GM12878 (cell line): ENCODE results near the gene MYO9B. TPM values are rescaled to one million over a fixed set of nuclear protein-coding genes. Genes with fewer than 3 reads are reported as not detected.

Source experiments
- ATAC-seq: fragments of 200-7000 bp; cut with Tn5 transposase; 3 replicates; pipeline ENCODE4 v1.9.1; 2020; ENCODE audit warnings: mild to moderate bottlenecking, moderate library complexity
- BruUV-seq: library from RNA; stranded (reverse); fragments of 400-500 nt; replicated peaks from 2 replicates; lab custom pipeline; 2021; lab: Mats Ljungman, UMichigan
- CTCF ChIA-PET: fragments of 300-600 bp; sonication (Branson Sonifier 250); formaldehyde crosslinking; extraction: SDS; loops from one replicate; lab custom pipeline; 2021; ENCODE audit warnings: inconsistent platforms; lab: Yijun Ruan, JAX
- POLR2A ChIA-PET: fragments of 350-600 bp; formaldehyde crosslinking; extraction: SDS; loops from one replicate; lab custom pipeline; 2021; ENCODE audit warnings: inconsistent platforms; lab: Charles Lee
- RAD21 ChIA-PET: fragments of 300-600 bp; sonication (Branson Sonifier 250); formaldehyde crosslinking; loops from one replicate; lab custom pipeline; 2023; ENCODE audit warnings: antibody characterized with exemption; ENCODE audit not compliant: unreplicated experiment; lab: Charles Lee
- SMC1A ChIA-PET: fragments of 300-600 bp; sonication (Branson Sonifier 250); formaldehyde crosslinking; loops from one replicate; lab custom pipeline; 2023; ENCODE audit not compliant: unreplicated experiment, uncharacterized antibody; lab: Charles Lee
- DNase-seq: peaks from one replicate; pipeline ENCODE4 v3.0.0-alpha.2; 2011; ENCODE audit warnings: low read depth, low spot score
- FAIRE-seq: peaks from 3 replicates; lab custom pipeline; 2011; peaks lifted over from hg19 to GRCh38; lab: Jason Lieb, UNC
- H2AFZ ChIP-seq: 2 replicates; pipeline ENCODE4 v1.6.0; 2011; ENCODE audit warnings: low read depth, low read length, control low read depth; ENCODE audit not compliant: control insufficient read depth
- H3K27ac ChIP-seq: 2 replicates; pipeline ENCODE4 v1.5.1; 2011; ENCODE audit warnings: control low read depth; ENCODE audit not compliant: control insufficient read depth, insufficient read depth
- H3K27me3 ChIP-seq, 2 experiments: replicated peaks in 1 of 2; 2 replicates each; pipeline versions ENCODE4 v1.6.0 to v1.6.1; 2011; ENCODE audit warnings: low read length in 1 of 2; ENCODE audit not compliant: control insufficient read depth in 2 of 2, insufficient read depth in 2 of 2
- H3K36me3 ChIP-seq, 2 experiments: 2 replicates each; pipeline ENCODE4 v1.5.1; 2011; ENCODE audit warnings: low read length in 1 of 2; ENCODE audit not compliant: control insufficient read depth in 2 of 2, insufficient read depth in 2 of 2
- H3K4me1 ChIP-seq: 2 replicates; pipeline ENCODE4 v1.6.1; 2011; ENCODE audit warnings: mild to moderate bottlenecking, low read length, moderate library complexity, mixed read lengths; ENCODE audit not compliant: control insufficient read depth, insufficient read depth
- H3K4me2 ChIP-seq: 2 replicates; pipeline ENCODE4 v1.6.0; 2011; ENCODE audit warnings: control low read depth; ENCODE audit not compliant: control insufficient read depth, insufficient read depth
- H3K4me3 ChIP-seq: fragments of 200-600 bp; sonication (generic); 2 replicates; pipeline ENCODE4 v1.5.1; 2016
- H3K79me2 ChIP-seq: 2 replicates; pipeline ENCODE4 v1.6.0; 2011; ENCODE audit warnings: low read length; ENCODE audit not compliant: control insufficient read depth, insufficient read depth
- H3K9ac ChIP-seq: 2 replicates; pipeline ENCODE4 v1.8.0; 2011; ENCODE audit warnings: low read length, control low read depth, mixed read lengths; ENCODE audit not compliant: control insufficient read depth, insufficient read depth
- H3K9me3 ChIP-seq: replicated peaks from 3 replicates; pipeline ENCODE4 v1.5.1; 2011; ENCODE audit warnings: mild to moderate bottlenecking, low read length; ENCODE audit not compliant: control insufficient read depth, insufficient read depth
- H4K20me1 ChIP-seq: 2 replicates; pipeline ENCODE4 v1.6.0; 2011; ENCODE audit not compliant: control insufficient read depth, insufficient read depth
- ATF7 ChIP-seq: fragments of 450-650 bp; IDR thresholded peaks from 2 replicates; pipeline ENCODE4 v1.6.1; 2016; ENCODE audit warnings: low read depth, mild to moderate bottlenecking
- BACH1 ChIP-seq: fragments of 450-650 bp; IDR thresholded peaks from 2 replicates; pipeline ENCODE4 v1.6.1; 2017; ENCODE audit warnings: mild to moderate bottlenecking, borderline replicate concordance
- DPF2 ChIP-seq: fragments of 450-650 bp; IDR thresholded peaks from 2 replicates; pipeline ENCODE4 v1.6.1; 2017; ENCODE audit warnings: mild to moderate bottlenecking
- EED ChIP-seq: sonication (generic); IDR thresholded peaks from 2 replicates; pipeline ENCODE4 v1.6.1; 2016; ENCODE audit warnings: antibody characterized with exemption, low read depth
- IKZF1 ChIP-seq: fragments of 450-650 bp; conservative IDR thresholded peaks from 2 replicates; pipeline ENCODE4 v1.6.1; 2017; ENCODE audit warnings: antibody characterized with exemption, mild to moderate bottlenecking
- NFYA ChIP-seq: IDR thresholded peaks from 2 replicates; pipeline ENCODE4 v1.6.1; 2011; ENCODE audit warnings: low read depth, mild to moderate bottlenecking, low read length, improper control_type of control experiment, borderline replicate concordance
- POLR2A ChIP-seq: IDR thresholded peaks from 2 replicates; pipeline ENCODE4 v1.6.1; 2011; ENCODE audit warnings: low read depth, mild to moderate bottlenecking, low read length
- STAT1 ChIP-seq: fragments of 450-650 bp; conservative IDR thresholded peaks from 2 replicates; pipeline ENCODE4 v1.6.1; 2014; ENCODE audit warnings: antibody characterized with exemption, mild to moderate bottlenecking
- ZBTB11 ChIP-seq: fragments of 450-650 bp; formaldehyde crosslinking; IDR thresholded peaks from 2 replicates; pipeline ENCODE4 v1.5.0; 2022; ENCODE audit warnings: mild to moderate bottlenecking, missing genetic modification characterization
- WGBS: methylation state at CpG from one replicate; pipeline ENCODE4 v1.1.6; 2016; ENCODE audit warnings: low lambda C conversion rate; ENCODE audit not compliant: insufficient replicate concordance, insufficient coverage; ENCODE audit errors: missing lambda C conversion rate; 5-methylcytosine and 5-hydroxymethylcytosine counted together
- in situ Hi-C: fragments of 300-500 bp; cut with MboI; formaldehyde crosslinking; loops from 9 replicates; pipeline ENCODE4 v1.14.3; 2018; ENCODE audit warnings: mixed read lengths
- intact Hi-C: fragments of 100-400 bp; cut with micrococcal nuclease; formaldehyde crosslinking; loops from one replicate; pipeline ENCODE4 v1.14.2; 2022; ENCODE audit not compliant: unreplicated experiment
- polyA plus RNA-seq, 11 experiments: library from polyadenylated mRNA; depleted of rRNA in 4 of 11; unstranded in 6 of 11; stranded (reverse) in 5 of 11; fragments of >200 nt; fragmentation: Nextera tagmentation in 4 of 11; fragmentation: Illumina TruSeq in 1 of 11; extraction: Ambion mirVana in 4 of 11; extraction: Trizol in 1 of 11; gene quantifications; 1 replicate in 1 of 11; 2 replicates in 10 of 11; pipeline versions ENCODE4 v1.2.1 to v1.2.3, GENCODE V29; 2011 to 2016; ENCODE audit warnings: inconsistent platforms in 2 of 11, missing spikeins in 2 of 11, low read depth in 1 of 11
- total RNA-seq, 4 experiments: library from RNA; depleted of rRNA in 3 of 4; stranded (reverse); fragments of >200 nt in 3 of 4; fragmentation: Illumina TruSeq in 1 of 4; extraction: Trizol in 1 of 4; gene quantifications; 2 replicates each; pipeline versions ENCODE4 v1.2.1 to v1.2.3, GENCODE V29; 2013 to 2021

The MYO9B gene
- total and polyA plus RNA-seq, 10 of the 15 experiments (the other 5 are each of a cell fraction or from before 2014, with no cell fraction given), result 5.4 to 165 (median 45.8) TPM

- TF ChIP-seq ZBTB11 (CRISPR knock-in tag), result no peak
- TF ChIP-seq BACH1, result peak; percentile 26; the same call in 1 of the 2 replicates
- TF ChIP-seq NFYA, result no peak
- TF ChIP-seq EED, result peak; percentile 95
- peak; percentile 94 for TF ChIP-seq IKZF1
- TF ChIP-seq ATF7, result peak; percentile 61; the same call in 1 of the 2 replicates
- TF ChIP-seq DPF2, result peak; percentile 79
- TF ChIP-seq, all 136 proteins: peak for 53
These were observed 34.5 kb downstream of the MYO9B start (continued) for GRCh38 chr19:17109962-17110598.

DNA sequence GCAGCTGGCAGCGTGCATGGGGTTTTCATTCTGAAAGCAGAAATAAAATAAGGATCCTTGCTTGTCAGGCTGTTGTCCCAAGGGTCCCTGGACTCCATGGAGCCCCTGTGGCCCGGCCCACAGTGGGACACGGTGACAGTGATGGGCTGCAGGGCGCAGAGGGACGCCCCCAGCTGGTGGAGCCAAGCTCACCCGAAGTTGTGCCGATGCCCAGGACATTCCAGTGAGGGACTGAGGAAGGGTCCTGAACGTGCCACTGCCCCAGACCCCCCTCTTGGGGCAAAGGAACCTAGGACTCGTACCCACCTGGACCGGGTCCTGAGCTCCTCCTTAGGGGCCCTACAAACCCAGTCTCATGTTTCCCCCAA, 35.0 kb downstream of the MYO9B start:
- 46% methylated on average over 9 of the region's 10 CpGs for WGBS
- H4K20me1 ChIP-seq, result no peaks in the 10 kb centered on the region
- H3K36me3 ChIP-seq, result peaks cover 27 to 47% of the 10 kb centered on the region in 2 experiments
- no peak for ATAC-seq
- H3K27me3 ChIP-seq, result no peaks in the 10 kb centered on the region
- intact Hi-C loops, result no loop called here
- ChIA-PET POLR2A (interaction anchor here (0.8 to 6.8 kb wide), 3 partner anchors 13 to 34 kb away, joined by 3 to 64 read pairs (median 9); no protein-coding TSS in a partner anchor), RAD21 (interaction anchor here (1.0 to 7.7 kb wide), 4 partner anchors 8 to 34 kb away, joined by 3 to 90 read pairs (median 5); partner anchors contain the start of gene MYO9B), SMC1A (interaction anchor here (0.5 to 7.3 kb wide), 7 partner anchors 9 to 339 kb away, joined by 3 to 66 read pairs (median 4); no protein-coding TSS in a partner anchor), CTCF (interaction anchor here (0.7 to 3.9 kb wide), 6 partner anchors 14 to 173 kb away, joined by 3 to 30 read pairs (median 4); no protein-coding TSS in a partner anchor)
- H3K4me3 ChIP-seq, result peak overlapping the region; percentile 35; the same call in 1 of the 2 replicates
- no peaks in the 10 kb centered on the region; the same call in 2 of the 3 replicates for H3K9me3 ChIP-seq
- H3K27ac ChIP-seq, result peak overlapping the region; percentile 87
- DNase-seq, result no peak
- FAIRE-seq, result no peak
- no TSS peak for BruUV-seq
- in situ Hi-C loops, result no loop called here
- TF ChIP-seq POLR2A (peak; percentile 3; the same call in 1 of the 2 replicates), STAT1 (no peak)
- H3K4me2 ChIP-seq, result peak overlapping the region; percentile 94; the same call in 1 of the 2 replicates
- peaks cover 52% of the 10 kb centered on the region for H3K4me1 ChIP-seq
- peaks cover 82% of the 10 kb centered on the region for H3K79me2 ChIP-seq
- H3K9ac ChIP-seq, result peak overlapping the region; percentile 56
- H2AFZ ChIP-seq, result no peak overlapping the region
